IPS-11a (cell line): ENCODE measurements around the gene PEX14.

Experiments
- H3K4me3 ChIP-seq: one replicate; pipeline ENCODE4 v1.5.1; 2013; ENCODE audit warnings: low read depth, low read length, control low read depth

PEX14 gene

GRCh38 chr1:10675813-10676212 is 201.1 kb downstream of the PEX14 start:
- no peak overlapping the region for H3K4me3 ChIP-seq

DNA sequence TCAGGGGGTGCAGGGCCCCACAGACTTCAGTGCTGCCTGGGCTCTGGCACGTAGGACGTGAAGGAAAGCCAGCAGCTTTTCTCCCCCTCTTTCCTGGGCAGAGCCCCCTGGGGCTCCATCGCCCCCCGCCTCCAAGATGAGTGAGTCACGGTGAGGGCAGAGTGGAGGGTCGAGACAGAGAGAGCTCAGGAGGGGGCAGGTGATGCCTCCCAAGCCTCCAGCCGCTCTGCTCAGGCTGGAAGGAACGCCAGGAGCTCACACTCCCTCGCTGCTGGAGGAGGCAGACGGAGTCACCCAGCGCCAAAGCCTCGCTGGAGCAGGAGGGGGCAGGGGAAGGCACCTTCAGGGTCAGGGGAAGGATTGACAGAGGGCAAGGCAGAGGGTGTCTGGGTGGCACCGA is 202.2 kb downstream of the PEX14 start:
- no peak overlapping the region for H3K4me3 ChIP-seq

DNA sequence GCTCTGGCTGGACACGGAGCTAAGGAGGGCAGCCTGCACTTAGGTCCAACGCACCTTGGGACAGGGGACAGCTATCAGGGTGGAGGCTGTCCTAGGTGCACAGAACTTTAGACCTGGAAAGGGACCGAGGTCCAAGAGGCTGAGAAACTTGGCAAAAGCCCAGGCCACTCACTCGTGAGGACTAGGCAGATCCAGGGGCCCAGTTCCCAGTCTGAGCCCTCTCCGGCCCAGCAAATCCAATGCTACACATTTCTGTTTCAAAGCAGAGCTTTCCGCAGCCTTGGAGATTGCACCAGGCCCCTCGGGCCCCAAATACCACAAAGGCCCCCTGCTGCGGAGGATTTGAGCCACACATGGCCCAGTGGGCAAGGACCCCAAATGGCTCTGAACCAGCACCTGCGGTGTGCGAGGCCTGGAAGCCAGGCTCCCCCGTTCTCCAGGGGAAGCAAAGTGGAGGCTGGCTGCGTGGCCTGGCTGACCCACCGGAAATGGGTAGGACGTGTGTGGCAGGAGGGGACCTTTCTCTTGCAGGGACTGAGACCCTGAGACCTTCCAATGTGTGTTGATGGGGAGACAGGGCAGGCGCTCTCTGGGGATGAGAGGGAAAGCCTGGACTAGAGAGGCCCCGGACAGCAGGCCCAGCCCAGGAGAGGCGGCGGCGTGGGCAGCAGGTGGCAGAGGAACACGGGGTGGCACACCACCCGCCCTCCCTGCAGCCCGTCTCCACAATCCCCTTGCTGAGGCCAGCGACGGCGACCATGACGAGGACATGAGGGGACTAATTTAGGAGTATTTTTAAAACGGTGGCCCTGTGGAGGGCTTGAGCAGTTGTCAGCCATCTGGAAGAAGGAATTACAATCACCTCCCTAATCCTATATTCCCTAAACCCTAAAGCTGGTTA is 203.0 kb downstream of the PEX14 start:
- H3K4me3 ChIP-seq, result no peak overlapping the region

GRCh38 chr1:10678402-10678801 is 203.7 kb downstream of the PEX14 start:
- H3K4me3 ChIP-seq, result no peak overlapping the region

- no peak overlapping the region for H3K4me3 ChIP-seq
These were observed 204.1 kb downstream of the PEX14 start for GRCh38 chr1:10678852-10679251.

DNA sequence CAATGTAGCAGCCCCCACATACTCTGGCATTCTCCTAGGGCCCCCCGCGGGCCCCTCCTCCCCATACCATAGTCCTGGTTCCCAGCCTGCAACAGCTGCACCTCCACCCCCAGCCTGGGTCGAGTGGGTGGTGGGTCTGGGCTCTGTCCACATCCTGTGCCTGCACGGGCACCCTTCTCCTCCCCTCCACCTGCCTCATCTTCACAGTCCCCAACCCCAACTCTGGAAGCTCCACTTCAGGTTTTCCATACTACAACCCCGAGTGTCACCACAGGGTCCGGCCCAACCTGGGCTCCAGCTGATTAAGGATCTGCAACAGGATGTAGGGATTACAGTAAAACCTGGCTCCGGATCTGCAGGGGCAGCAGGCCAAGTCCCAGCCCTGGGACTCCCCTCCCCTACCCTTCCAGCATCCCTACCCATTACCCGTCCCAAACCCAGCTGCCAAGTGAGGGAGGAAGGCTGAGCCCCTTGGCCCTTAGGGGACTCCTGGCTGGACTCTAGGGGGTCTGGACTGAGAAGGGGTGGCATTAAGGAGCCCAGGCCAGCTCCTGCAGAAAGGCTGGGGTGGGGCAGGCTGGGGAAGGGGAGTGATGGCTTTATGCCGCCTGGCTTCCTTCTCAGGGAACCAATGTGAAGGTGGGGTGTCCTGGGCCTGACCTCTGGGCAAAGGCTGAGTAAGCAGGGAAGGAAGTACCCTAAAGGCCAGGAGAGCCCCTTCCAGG is 204.9 kb downstream of the PEX14 start:
- H3K4me3 ChIP-seq, result no peak overlapping the region
